H9 (cell line): Measurements from ENCODE around the gene ADAT1. TPM values are rescaled to one million over a fixed set of nuclear protein-coding genes. Genes with fewer than 3 reads are reported as not detected.

ENCODE experiments used
- DNase-seq: peaks from one replicate; pipeline ENCODE4 v3.0.0-alpha.2; 2017
- H2AFZ ChIP-seq: one replicate; pipeline ENCODE4 v1.6.1; 2013; ENCODE audit warnings: mild to moderate bottlenecking, low read length, control low read depth, moderate library complexity
- H2AK5ac ChIP-seq: 2 replicates; pipeline ENCODE4 v1.6.1; 2013; ENCODE audit warnings: low read length, control low read depth, mixed read lengths; ENCODE audit not compliant: insufficient read length
- H2BK120ac ChIP-seq: one replicate; pipeline ENCODE4 v1.6.1; 2013; ENCODE audit warnings: low read depth, mild to moderate bottlenecking, low read length, control low read depth, inconsistent platforms; ENCODE audit not compliant: poor library complexity, severe bottlenecking
- H2BK12ac ChIP-seq: 2 replicates; pipeline ENCODE4 v1.6.1; 2013; ENCODE audit warnings: low read length, control low read depth, mixed read lengths, low read depth; ENCODE audit not compliant: insufficient read length
- H2BK15ac ChIP-seq: 2 replicates; pipeline ENCODE4 v1.6.1; 2013; ENCODE audit warnings: low read depth, low read length, control low read depth
- H2BK20ac ChIP-seq: one replicate; pipeline ENCODE4 v1.6.1; 2013; ENCODE audit warnings: low read depth, mild to moderate bottlenecking, low read length, control low read depth, inconsistent platforms; ENCODE audit not compliant: poor library complexity, severe bottlenecking
- H2BK5ac ChIP-seq: 2 replicates; pipeline ENCODE4 v1.6.1; 2013; ENCODE audit warnings: low read length, control low read depth, mixed read lengths; ENCODE audit not compliant: insufficient read length
- H3K14ac ChIP-seq: 2 replicates; pipeline ENCODE4 v1.6.1; 2013; ENCODE audit warnings: low read length, control low read depth; ENCODE audit not compliant: insufficient read depth
- H3K18ac ChIP-seq: 2 replicates; pipeline ENCODE4 v1.6.1; 2013; ENCODE audit warnings: low read depth, mild to moderate bottlenecking, mixed read lengths, low read length, control low read depth; ENCODE audit not compliant: insufficient read length
- H3K23ac ChIP-seq: 2 replicates; pipeline ENCODE4 v1.6.1; 2013; ENCODE audit warnings: low read length, control low read depth, mixed read lengths, low read depth; ENCODE audit not compliant: insufficient read length
- H3K23me2 ChIP-seq: 2 replicates; pipeline ENCODE4 v1.6.1; 2013; ENCODE audit warnings: low read depth, mild to moderate bottlenecking, mixed read lengths, low read length, control low read depth; ENCODE audit not compliant: insufficient read length, poor library complexity, severe bottlenecking
- H3K27ac ChIP-seq: 2 replicates; pipeline ENCODE4 v1.5.1; 2013; ENCODE audit warnings: low read length, control low read depth, mixed read lengths, low read depth; ENCODE audit not compliant: insufficient read length
- H3K27me3 ChIP-seq: 2 replicates; pipeline ENCODE4 v1.6.1; 2013; ENCODE audit warnings: low read length, control low read depth, inconsistent platforms; ENCODE audit not compliant: insufficient read depth
- H3K4ac ChIP-seq: 2 replicates; pipeline ENCODE4 v1.6.1; 2013; ENCODE audit warnings: low read depth, mild to moderate bottlenecking, control low read depth, inconsistent platforms, low read length, moderate library complexity
- H3K4me1 ChIP-seq: 2 replicates; pipeline ENCODE4 v1.6.1; 2013; ENCODE audit warnings: low read length, control low read depth, inconsistent platforms; ENCODE audit not compliant: insufficient read depth
- H3K4me2 ChIP-seq: 2 replicates; pipeline ENCODE4 v1.6.1; 2013; ENCODE audit warnings: low read length, control low read depth, mixed read lengths; ENCODE audit not compliant: insufficient read length, insufficient read depth
- H3K56ac ChIP-seq: 2 replicates; pipeline ENCODE4 v1.6.1; 2013; ENCODE audit warnings: low read depth, mild to moderate bottlenecking, mixed read lengths, low read length, control low read depth; ENCODE audit not compliant: insufficient read length
- H3K79me1 ChIP-seq: 2 replicates; pipeline ENCODE4 v1.6.1; 2013; ENCODE audit warnings: low read depth, mild to moderate bottlenecking, moderate library complexity, low read length, control low read depth, inconsistent platforms; ENCODE audit not compliant: insufficient read depth, poor library complexity, severe bottlenecking
- H3K79me2 ChIP-seq: 2 replicates; pipeline ENCODE4 v1.6.1; 2013; ENCODE audit warnings: low read length, control low read depth, inconsistent platforms; ENCODE audit not compliant: insufficient read depth
- H3K9ac ChIP-seq: 2 replicates; pipeline ENCODE4 v1.6.1; 2013; ENCODE audit warnings: low read length, control low read depth, mixed read lengths; ENCODE audit not compliant: insufficient read length; ENCODE audit errors: extremely low read depth
- H3K9me3 ChIP-seq: one replicate; pipeline ENCODE4 v1.6.1; 2013; ENCODE audit warnings: low read depth, low read length, inconsistent platforms; ENCODE audit not compliant: control insufficient read depth
- H3T11ph ChIP-seq: one replicate; pipeline ENCODE4 v1.6.1; 2013; ENCODE audit warnings: mild to moderate bottlenecking, low read length, control low read depth, inconsistent platforms
- H4K20me1 ChIP-seq: one replicate; pipeline ENCODE4 v1.6.1; 2013; ENCODE audit not compliant: control insufficient read depth, insufficient read length, insufficient read depth
- H4K5ac ChIP-seq: 2 replicates; pipeline ENCODE4 v1.6.1; 2013; ENCODE audit warnings: low read depth, mild to moderate bottlenecking, mixed read lengths, low read length, control low read depth; ENCODE audit not compliant: insufficient read length
- H4K8ac ChIP-seq: replicated peaks from 2 replicates; pipeline ENCODE4 v1.6.1; 2013; ENCODE audit warnings: low read length, control low read depth, mixed read lengths, low read depth; ENCODE audit not compliant: insufficient read length
- H4K91ac ChIP-seq: 2 replicates; pipeline ENCODE4 v1.6.1; 2013; ENCODE audit warnings: low read depth, mild to moderate bottlenecking, moderate library complexity, mixed read lengths, low read length, control low read depth; ENCODE audit not compliant: insufficient read length
- H3K27ac Mint-ChIP-seq, 3 experiments: 2 replicates in 2 of 3; 3 replicates in 1 of 3; pipeline ENCODE4 v1.8.0; 2020 to 2021; ENCODE audit warnings: mixed read lengths in 3 of 3, mild to moderate bottlenecking in 1 of 3, moderate library complexity in 1 of 3
- H3K27me3 Mint-ChIP-seq: 2 replicates; pipeline ENCODE4 v1.8.0; 2021; ENCODE audit warnings: low read depth, mild to moderate bottlenecking, moderate library complexity, mixed read lengths
- H3K36me3 Mint-ChIP-seq, 3 experiments: 2 replicates in 2 of 3; 3 replicates in 1 of 3; pipeline ENCODE4 v1.8.0; 2020 to 2021; ENCODE audit warnings: low read depth in 3 of 3, mixed read lengths in 3 of 3; ENCODE audit not compliant: insufficient read depth in 1 of 3
- H3K4me1 Mint-ChIP-seq, 2 experiments: 2 replicates each; pipeline ENCODE4 v1.8.0; 2020; ENCODE audit warnings: mixed read lengths in 2 of 2
- H3K4me3 Mint-ChIP-seq, 2 experiments: 2 replicates in 1 of 2; 3 replicates in 1 of 2; pipeline ENCODE4 v1.8.0; 2020 to 2021; ENCODE audit warnings: mild to moderate bottlenecking in 2 of 2, mixed read lengths in 2 of 2, moderate library complexity in 1 of 2
- H3K9me3 Mint-ChIP-seq, 2 experiments: 2 replicates in 1 of 2; 3 replicates in 1 of 2; pipeline ENCODE4 v1.8.0; 2020; ENCODE audit warnings: mild to moderate bottlenecking in 2 of 2, mixed read lengths in 2 of 2, moderate library complexity in 1 of 2
- CTCF ChIP-seq: fragments of 200-600 bp; sonication (generic); conservative IDR thresholded peaks from 3 replicates; pipeline ENCODE4 v1.8.0; 2021; ENCODE audit warnings: antibody characterized with exemption, mild to moderate bottlenecking
- WGBS: extraction: QIAGEN DNeasy Blood & Tissue Kit; methylation state at CpG from one replicate; pipeline ENCODE4 v1.1.7; 2013; ENCODE audit warnings: missing lambda C conversion rate, low lambda C conversion rate, mixed read lengths; ENCODE audit not compliant: insufficient read length; ENCODE audit errors: extremely low coverage; 5-methylcytosine and 5-hydroxymethylcytosine counted together
- total RNA-seq: library from RNA; stranded (reverse); gene quantifications from 2 replicates; pipeline ENCODE4 v1.2.1, GENCODE V29; 2021

ADAT1 gene
- total RNA-seq, 1 experiment from 2014 or later, result 54.2 TPM

GRCh38 chr16:75606507-75606906 is 16.6 kb downstream of the ADAT1 start:
- Histone ChIP-seq H2BK15ac (no peak overlapping the region), H3K4me1 (no peaks in the 10 kb centered on the region), H3K4ac (no peak overlapping the region), H3K23me2 (no peaks in the 10 kb centered on the region), H3K14ac (no peak overlapping the region), H3K27me3 (no peaks in the 10 kb centered on the region), H3K18ac (no peak overlapping the region), H2AFZ (no peak overlapping the region), H4K8ac (no peak overlapping the region), H2BK12ac (no peak overlapping the region), H3K79me2 (no peaks in the 10 kb centered on the region), H3K79me1 (no peaks in the 10 kb centered on the region), H3K56ac (no peak overlapping the region), H2BK20ac (no peak overlapping the region), H2AK5ac (no peak overlapping the region), H4K91ac (no peak overlapping the region), H3K4me2 (no peak overlapping the region), H4K20me1 (no peaks in the 10 kb centered on the region), H3K23ac (no peak overlapping the region), H4K5ac (no peak overlapping the region), H2BK5ac (no peak overlapping the region), H2BK120ac (no peak overlapping the region), H3T11ph (no peak overlapping the region), H3K9ac (no peak overlapping the region), H3K27ac (no peak overlapping the region), H3K9me3 (peaks cover 13% of the 10 kb centered on the region)
- Mint-ChIP-seq H3K4me1 (no peaks in the 10 kb centered on the region), H3K27me3 (no peaks in the 10 kb centered on the region; the same call in 1 of the 2 replicates), H3K36me3 (peaks cover 35 to 77% (median 51%) of the 10 kb centered on the region in 3 experiments), H3K9me3 (peaks cover 9 to 15% of the 10 kb centered on the region in 2 experiments; a peak in 4 of 5 replicates), H3K4me3 (no peak overlapping the region), H3K27ac (no peak overlapping the region; a peak in 1 of 7 replicates)
- no peak for TF ChIP-seq CTCF
- no CpG with 5 or more reads among the region's 1 CpG for WGBS
- DNase-seq, result no peak
